Measurements from ENCODE around the gene PEX5L. TPM values are rescaled to one million over a fixed set of nuclear protein-coding genes. Genes with fewer than 3 reads are reported as not detected.

Gene PEX5L
- total and polyA plus RNA-seq, 10 of the 15 experiments (the other 5 are each of a cell fraction or from before 2014, with no cell fraction given): 0.11 to 17.0 (median 0.50) TPM

DNA sequence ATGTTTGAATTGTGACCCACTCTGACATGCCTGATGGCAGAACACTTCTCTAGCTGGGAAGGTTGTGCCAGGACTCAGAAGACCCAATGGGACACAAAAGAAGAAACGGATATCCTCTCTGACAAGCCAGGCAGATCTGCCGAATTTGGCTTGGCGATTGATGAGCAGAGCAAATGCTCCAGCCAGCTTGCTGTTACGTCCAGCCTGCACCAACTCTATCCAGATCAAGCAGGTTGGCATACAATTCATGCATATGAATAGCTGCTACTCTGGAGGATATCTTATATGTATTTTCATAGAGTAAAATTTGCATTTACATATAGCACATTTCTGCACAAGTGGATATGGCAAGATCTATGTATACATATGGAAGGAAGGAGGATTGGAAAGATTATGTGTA lies 102.8 kb downstream of the PEX5L start:
- Histone ChIP-seq H4K20me1 (ENCODE audit: control insufficient read depth, insufficient read depth) (no peaks in the 10 kb centered on the region), H3K9me3 (replicated peaks; ENCODE audit: control insufficient read depth, insufficient read depth, low read length) (no peaks in the 10 kb centered on the region; the same call in 1 of the 3 replicates), H3K4me1 (ENCODE audit: control insufficient read depth, insufficient read depth, low read length) (no peaks in the 10 kb centered on the region; the same call in 1 of the 2 replicates), H3K36me3 (ENCODE audit: control insufficient read depth in 2 of 2, insufficient read depth in 2 of 2, low read length in 1 of 2) (no peaks in the 10 kb centered on the region), H3K4me3 (no peak overlapping the region), H3K4me2 (ENCODE audit: control insufficient read depth, insufficient read depth) (no peak overlapping the region), H3K27ac (ENCODE audit: control insufficient read depth, insufficient read depth) (no peak overlapping the region), H2AFZ (ENCODE audit: control insufficient read depth, low read depth, low read length) (no peak overlapping the region), H3K27me3 (replicated peaks in 1 of 2; ENCODE audit: control insufficient read depth in 2 of 2, insufficient read depth in 2 of 2, low read length in 1 of 2) (no peaks in the 10 kb centered on the region), H3K79me2 (ENCODE audit: control insufficient read depth, insufficient read depth, low read length) (no peaks in the 10 kb centered on the region), H3K9ac (ENCODE audit: control insufficient read depth, insufficient read depth, low read length) (no peak overlapping the region)
- ChIA-PET RAD21 (ENCODE audit: unreplicated experiment) (interaction anchor here (1.4 kb wide), 2 partner anchors 18 to 661 kb away, joined by 3 read pairs; no protein-coding TSS in a partner anchor), CTCF (interaction anchor here (0.7 to 3.2 kb wide), 5 partner anchors 10 to 122 kb away, joined by 3 to 11 read pairs (median 5); no protein-coding TSS in a partner anchor), SMC1A (ENCODE audit: uncharacterized antibody, unreplicated experiment) (interaction anchor here (1.1 to 3.0 kb wide), 5 partner anchors 8 to 51 kb away, joined by 3 to 18 read pairs (median 9); no protein-coding TSS in a partner anchor), POLR2A (interaction anchor here (1.1 kb wide), 1 partner anchor 12 kb away, joined by 3 read pairs; no protein-coding TSS in a partner anchor)
- DNase-seq (ENCODE audit: low read depth, low spot score) (no peak), FAIRE-seq (no peak), ATAC-seq (no peak)
- TF ChIP-seq IRF5 (IDR thresholded peaks at IDR 0.05; ENCODE audit: borderline replicate concordance) (no peak), SREBF1 (IDR thresholded peaks at IDR 0.05; ENCODE audit: low read length) (no peak), MTA2 (IDR thresholded peaks at IDR 0.05; ENCODE audit: low read depth) (no peak), ZNF622 (IDR thresholded peaks at IDR 0.05) (no peak), ZNF217 (IDR thresholded peaks at IDR 0.05) (no peak), KAT2A (conservative IDR thresholded peaks at IDR 0.05; ENCODE audit: control insufficient read depth, low read depth, low read length) (no peak), BHLHE40 (IDR thresholded peaks at IDR 0.05; ENCODE audit: borderline replicate concordance in 1 of 2, low read depth in 2 of 2, low read length in 1 of 2) (no peak)
- TF ChIP-seq, protein P1, sequence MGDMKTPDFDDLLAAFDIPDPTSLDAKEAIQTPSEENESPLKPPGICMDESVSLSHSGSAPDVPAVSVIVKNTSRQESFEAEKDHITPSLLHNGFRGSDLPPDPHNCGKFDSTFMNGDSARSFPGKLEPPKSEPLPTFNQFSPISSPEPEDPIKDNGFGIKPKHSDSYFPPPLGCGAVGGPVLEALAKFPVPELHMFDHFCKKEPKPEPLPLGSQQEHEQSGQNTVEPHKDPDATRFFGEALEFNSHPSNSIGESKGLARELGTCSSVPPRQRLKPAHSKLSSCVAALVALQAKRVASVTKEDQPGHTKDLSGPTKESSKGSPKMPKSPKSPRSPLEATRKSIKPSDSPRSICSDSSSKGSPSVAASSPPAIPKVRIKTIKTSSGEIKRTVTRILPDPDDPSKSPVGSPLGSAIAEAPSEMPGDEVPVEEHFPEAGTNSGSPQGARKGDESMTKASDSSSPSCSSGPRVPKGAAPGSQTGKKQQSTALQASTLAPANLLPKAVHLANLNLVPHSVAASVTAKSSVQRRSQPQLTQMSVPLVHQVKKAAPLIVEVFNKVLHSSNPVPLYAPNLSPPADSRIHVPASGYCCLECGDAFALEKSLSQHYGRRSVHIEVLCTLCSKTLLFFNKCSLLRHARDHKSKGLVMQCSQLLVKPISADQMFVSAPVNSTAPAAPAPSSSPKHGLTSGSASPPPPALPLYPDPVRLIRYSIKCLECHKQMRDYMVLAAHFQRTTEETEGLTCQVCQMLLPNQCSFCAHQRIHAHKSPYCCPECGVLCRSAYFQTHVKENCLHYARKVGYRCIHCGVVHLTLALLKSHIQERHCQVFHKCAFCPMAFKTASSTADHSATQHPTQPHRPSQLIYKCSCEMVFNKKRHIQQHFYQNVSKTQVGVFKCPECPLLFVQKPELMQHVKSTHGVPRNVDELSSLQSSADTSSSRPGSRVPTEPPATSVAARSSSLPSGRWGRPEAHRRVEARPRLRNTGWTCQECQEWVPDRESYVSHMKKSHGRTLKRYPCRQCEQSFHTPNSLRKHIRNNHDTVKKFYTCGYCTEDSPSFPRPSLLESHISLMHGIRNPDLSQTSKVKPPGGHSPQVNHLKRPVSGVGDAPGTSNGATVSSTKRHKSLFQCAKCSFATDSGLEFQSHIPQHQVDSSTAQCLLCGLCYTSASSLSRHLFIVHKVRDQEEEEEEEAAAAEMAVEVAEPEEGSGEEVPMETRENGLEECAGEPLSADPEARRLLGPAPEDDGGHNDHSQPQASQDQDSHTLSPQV (IDR thresholded peaks at IDR 0.05): no peak
- TF ChIP-seq, protein P2, sequence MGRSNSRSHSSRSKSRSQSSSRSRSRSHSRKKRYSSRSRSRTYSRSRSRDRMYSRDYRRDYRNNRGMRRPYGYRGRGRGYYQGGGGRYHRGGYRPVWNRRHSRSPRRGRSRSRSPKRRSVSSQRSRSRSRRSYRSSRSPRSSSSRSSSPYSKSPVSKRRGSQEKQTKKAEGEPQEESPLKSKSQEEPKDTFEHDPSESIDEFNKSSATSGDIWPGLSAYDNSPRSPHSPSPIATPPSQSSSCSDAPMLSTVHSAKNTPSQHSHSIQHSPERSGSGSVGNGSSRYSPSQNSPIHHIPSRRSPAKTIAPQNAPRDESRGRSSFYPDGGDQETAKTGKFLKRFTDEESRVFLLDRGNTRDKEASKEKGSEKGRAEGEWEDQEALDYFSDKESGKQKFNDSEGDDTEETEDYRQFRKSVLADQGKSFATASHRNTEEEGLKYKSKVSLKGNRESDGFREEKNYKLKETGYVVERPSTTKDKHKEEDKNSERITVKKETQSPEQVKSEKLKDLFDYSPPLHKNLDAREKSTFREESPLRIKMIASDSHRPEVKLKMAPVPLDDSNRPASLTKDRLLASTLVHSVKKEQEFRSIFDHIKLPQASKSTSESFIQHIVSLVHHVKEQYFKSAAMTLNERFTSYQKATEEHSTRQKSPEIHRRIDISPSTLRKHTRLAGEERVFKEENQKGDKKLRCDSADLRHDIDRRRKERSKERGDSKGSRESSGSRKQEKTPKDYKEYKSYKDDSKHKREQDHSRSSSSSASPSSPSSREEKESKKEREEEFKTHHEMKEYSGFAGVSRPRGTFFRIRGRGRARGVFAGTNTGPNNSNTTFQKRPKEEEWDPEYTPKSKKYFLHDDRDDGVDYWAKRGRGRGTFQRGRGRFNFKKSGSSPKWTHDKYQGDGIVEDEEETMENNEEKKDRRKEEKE (IDR thresholded peaks at IDR 0.05): no peak
- intact Hi-C loops (cut with micrococcal nuclease; ENCODE audit: unreplicated experiment): no loop called here
- in situ Hi-C loops (cut with MboI): no loop called here
- WGBS (ENCODE audit: insufficient coverage, insufficient replicate concordance, low lambda C conversion rate, missing lambda C conversion rate): 75% methylated on average over 4 of the region's 4 CpGs
- no TSS peak for BruUV-seq (replicated peaks)
